Colonic mucosa (tissue), 4 donors: ENCODE data around the gene DCP1A. TPM values are rescaled to one million over a fixed set of nuclear protein-coding genes. Genes with fewer than 3 reads are reported as not detected.

ENCODE experiments used
- DNase-seq: peaks from one replicate; pipeline ENCODE4 v3.0.0-alpha.2; 2020
- H3K27ac ChIP-seq: fragments of 200-600 bp; one replicate; pipeline ENCODE4 v1.8.0; 2021
- H3K27me3 ChIP-seq: fragments of 200-600 bp; one replicate; pipeline ENCODE4 v1.8.0; 2021
- H3K36me3 ChIP-seq: fragments of 200-600 bp; one replicate; pipeline ENCODE4 v1.8.0; 2021
- H3K4me1 ChIP-seq: fragments of 200-600 bp; one replicate; pipeline ENCODE4 v1.8.0; 2021; ENCODE audit warnings: mild to moderate bottlenecking
- H3K4me3 ChIP-seq: fragments of 200-600 bp; one replicate; pipeline ENCODE4 v1.8.0; 2021
- H3K9ac ChIP-seq, 2 donors: one replicate each; pipeline ENCODE4 v1.7.0; 2013; ENCODE audit warnings: control low read depth in 2 of 2, low read depth in 2 of 2, low read length in 2 of 2
- H3K9me3 ChIP-seq: fragments of 200-600 bp; one replicate; pipeline ENCODE4 v1.8.0; 2021
- CTCF ChIP-seq: fragments of 200-600 bp; IDR thresholded peaks from one replicate; pipeline ENCODE4 v1.8.0; 2022; ENCODE audit warnings: antibody characterized with exemption, mild to moderate bottlenecking
- intact Hi-C: fragments of 100-400 bp; cut with DNase I; formaldehyde crosslinking; loops from one replicate; pipeline ENCODE4 v1.14.1; 2022
- total RNA-seq, 2 donors: library from RNA; stranded (reverse); fragmentation: NEBNext Ultra II Directional in 1 of 2; extraction: Animal tissue kit (Norgen Biotek cat#: 25700) in 1 of 2; gene quantifications; one replicate each; pipeline ENCODE4 v1.2.1, GENCODE V29; 2021
- donor health status: healthy.
- donor health status: DM: no; HTN: no; CAD: no.
- donor health status: DM: no; HTN: no; CAD: no.

DCP1A gene
- total RNA-seq, 2 donors from 2014 or later = 20.6 to 24.5 TPM

- Histone ChIP-seq H3K4me1 (peaks cover 6% of the 10 kb centered on the region), H3K27ac (no peak overlapping the region), H3K27me3 (no peaks in the 10 kb centered on the region), H3K9ac (no peak overlapping the region), H3K36me3 (no peaks in the 10 kb centered on the region), H3K4me3 (no peak overlapping the region), H3K9me3 (no peaks in the 10 kb centered on the region)
- intact Hi-C loops = no loop called here
- no peak for TF ChIP-seq CTCF
- no peak for DNase-seq
Measured at GRCh38 chr3:53267766-53268165, 79.6 kb downstream of the DCP1A start.

- no peak for TF ChIP-seq CTCF
- Histone ChIP-seq H3K9me3 (no peaks in the 10 kb centered on the region), H3K4me3 (no peak overlapping the region), H3K27me3 (no peaks in the 10 kb centered on the region), H3K9ac (no peak overlapping the region), H3K27ac (no peak overlapping the region), H3K4me1 (no peaks in the 10 kb centered on the region), H3K36me3 (no peaks in the 10 kb centered on the region)
- intact Hi-C loops = no loop called here
- DNase-seq = no peak
Measured at GRCh38 chr3:53264718-53265117, 82.6 kb downstream of the DCP1A start.

GRCh38 chr3:53263907-53264306, 83.4 kb downstream of the DCP1A start:
- Histone ChIP-seq H3K9me3 (no peaks in the 10 kb centered on the region), H3K27ac (no peak overlapping the region), H3K27me3 (no peaks in the 10 kb centered on the region), H3K9ac (no peak overlapping the region), H3K4me3 (no peak overlapping the region), H3K4me1 (no peaks in the 10 kb centered on the region), H3K36me3 (no peaks in the 10 kb centered on the region)
- TF ChIP-seq CTCF = no peak
- intact Hi-C loops = no loop called here
- DNase-seq = no peak

- no peak for DNase-seq
- H3K27ac ChIP-seq = no peak overlapping the region
- H3K4me3 ChIP-seq = no peak overlapping the region
- no peaks in the 10 kb centered on the region for H3K36me3 ChIP-seq
- intact Hi-C loops = no loop called here
- H3K4me1 ChIP-seq = no peaks in the 10 kb centered on the region
- H3K9me3 ChIP-seq = no peaks in the 10 kb centered on the region
- no peak for TF ChIP-seq CTCF
- no peaks in the 10 kb centered on the region for H3K27me3 ChIP-seq
- H3K9ac ChIP-seq = no peak overlapping the region
Measured at GRCh38 chr3:53261712-53262111, 85.6 kb downstream of the DCP1A start.

- Histone ChIP-seq H3K27me3 (no peaks in the 10 kb centered on the region), H3K36me3 (no peaks in the 10 kb centered on the region), H3K4me1 (no peaks in the 10 kb centered on the region), H3K9ac (no peak overlapping the region), H3K27ac (no peak overlapping the region), H3K4me3 (no peak overlapping the region), H3K9me3 (no peaks in the 10 kb centered on the region)
- TF ChIP-seq CTCF = no peak
- DNase-seq = no peak
- intact Hi-C loops = no loop called here
Measured at GRCh38 chr3:53260286-53260785, 87.0 kb downstream of the DCP1A start.
